SHP77 treated with DMSO at 0.1 percent for 48 hours (cell line): Measurements from ENCODE around the gene MEIOSIN.
A peak's percentile ranks its signal among the peaks of the same experiment; 100 is the strongest.
"Not testable (repeated sequence)": the region's sequence is repeated elsewhere in the genome, so short reads cannot be mapped to it uniquely, and the experiment has no call there.

Experiments used
- DNase-seq: peaks from one replicate; lab custom pipeline; 2025; lab: John Stamatoyannopoulos, UW

Gene MEIOSIN

DNA sequence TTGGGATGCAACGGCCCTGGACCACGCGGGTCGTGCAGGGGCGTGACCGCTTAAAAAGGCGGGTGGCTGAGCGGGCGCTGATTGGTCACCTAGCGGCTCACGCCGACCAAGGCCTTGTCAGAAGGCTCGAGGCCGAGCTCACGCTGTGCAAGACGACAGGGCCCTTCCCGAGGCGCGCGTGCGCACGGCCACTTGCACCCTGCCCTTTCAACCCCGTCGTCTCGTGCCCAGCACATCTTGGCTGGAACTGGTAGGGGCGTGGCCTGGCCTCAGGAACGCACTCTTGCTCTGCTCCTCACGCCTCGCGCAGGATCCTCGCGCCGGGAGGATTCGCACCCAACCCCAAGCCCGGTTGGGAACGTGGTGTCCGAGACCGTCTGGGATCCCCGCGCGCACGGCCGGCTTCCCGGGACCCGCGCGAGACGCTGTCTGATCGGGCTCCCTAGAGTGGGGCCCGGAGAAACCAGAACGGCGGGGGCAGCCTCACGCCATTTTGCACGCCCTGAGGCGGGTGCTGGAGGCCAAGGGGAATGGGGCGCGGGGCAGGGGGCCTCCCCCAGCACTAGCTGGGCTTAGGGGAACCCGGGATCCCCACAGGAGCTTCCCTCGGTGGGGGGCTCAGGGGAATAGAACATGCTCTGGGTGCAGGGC, at the start of gene MEIOSIN:
Gene MEIOSIN (plus strand): TSS at position 280 of the 651 bp plus-strand sequence. CDS start 1,938 bp downstream, outside the sequence.
- DNase-seq: no peak

DNA sequence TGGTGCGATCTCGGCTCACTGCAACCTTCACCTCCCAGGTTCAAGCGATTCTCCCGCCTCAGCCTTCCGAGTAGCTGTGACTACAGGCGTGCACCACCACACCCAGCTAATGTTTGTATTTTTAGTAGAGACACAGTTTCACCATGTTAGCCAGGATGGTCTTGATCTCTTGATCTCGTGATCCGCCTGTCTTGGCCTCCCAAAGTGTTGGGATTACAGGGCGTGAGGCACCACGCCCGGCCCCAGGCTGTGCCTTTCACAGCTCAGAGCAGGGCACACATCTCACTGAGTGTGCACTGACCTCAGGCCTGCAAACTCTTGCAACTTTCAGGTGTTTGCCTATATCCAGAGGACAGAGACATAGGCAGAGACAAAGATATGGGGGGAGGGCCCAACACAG, 48.2 kb upstream of the MEIOSIN start:
- DNase-seq: not testable (repeated sequence)

GRCh38 chr19:45687599-45687998, 45.6 kb upstream of the MEIOSIN start:
- no peak for DNase-seq

- DNase-seq: peak; percentile 91
These were observed 41.6 kb upstream of the MEIOSIN start, which contains the start of gene SNRPD2 for GRCh38 chr19:45691516-45692186. Gene SNRPD2 (minus strand): TSS chr19:45691953. CDS start chr19:45691888, 65 bp downstream.

- DNase-seq: peak; percentile 99
These were observed 40.8 kb upstream of the MEIOSIN start, which contains the start of gene QPCTL for GRCh38 chr19:45692187-45693105. Gene QPCTL (plus strand): TSS chr19:45692666. CDS start chr19:45692704, 38 bp downstream.

DNA sequence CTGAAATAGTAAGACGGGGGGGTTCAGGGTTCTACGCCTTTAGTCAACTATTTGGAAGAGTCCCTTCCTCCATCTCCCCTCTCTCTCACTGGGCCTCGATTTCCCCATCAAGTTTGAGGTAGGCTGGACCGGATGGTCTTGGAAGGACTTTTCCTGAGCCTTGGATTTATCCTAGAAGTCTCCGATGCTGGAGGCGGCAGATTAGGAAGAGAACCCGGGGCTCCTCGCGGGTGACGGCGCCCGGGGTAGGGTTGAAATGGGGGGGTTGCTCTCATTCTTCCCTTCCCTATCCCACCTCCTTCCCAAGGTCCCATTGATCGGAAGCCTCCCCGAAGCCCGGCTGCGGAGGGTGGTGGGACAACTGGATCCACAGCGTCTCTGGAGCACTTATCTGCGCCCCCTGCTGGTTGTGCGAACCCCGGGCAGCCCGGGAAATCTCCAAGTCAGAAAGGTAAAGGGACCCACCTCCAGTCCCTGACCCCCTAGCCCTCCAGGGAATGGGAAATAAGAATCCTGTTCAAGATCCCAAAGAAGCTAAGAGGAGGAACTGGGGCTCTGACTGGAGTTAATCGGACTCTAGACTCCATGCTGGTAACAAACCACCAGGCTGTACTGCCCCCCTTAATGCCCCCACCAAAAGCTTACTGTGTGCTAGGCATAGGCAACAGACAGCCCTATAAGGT, 40.0 kb upstream of the MEIOSIN start:
- no peak for DNase-seq

DNA sequence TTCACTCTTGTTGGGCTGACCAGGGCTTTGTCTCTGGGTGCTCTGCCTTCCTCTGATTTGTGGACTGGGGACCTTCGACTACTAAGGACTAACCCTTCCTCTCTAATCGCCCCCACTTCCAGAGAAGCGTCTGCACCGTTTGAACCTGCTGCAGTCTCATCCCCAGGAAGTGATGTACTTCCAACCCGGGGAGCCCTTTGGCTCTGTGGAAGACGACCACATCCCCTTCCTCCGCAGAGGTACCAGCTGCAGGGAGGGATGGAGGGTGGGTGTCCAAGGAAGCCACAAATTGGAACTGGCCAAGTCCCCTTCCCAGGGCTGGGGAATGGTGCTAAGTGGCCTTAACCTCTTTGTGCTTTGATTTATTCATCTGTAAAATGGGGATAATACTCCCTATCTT, 31.6 kb upstream of the MEIOSIN start:
- no peak for DNase-seq

GRCh38 chr19:45705115-45705514, 28.1 kb upstream of the MEIOSIN start:
- DNase-seq: no peak

DNA sequence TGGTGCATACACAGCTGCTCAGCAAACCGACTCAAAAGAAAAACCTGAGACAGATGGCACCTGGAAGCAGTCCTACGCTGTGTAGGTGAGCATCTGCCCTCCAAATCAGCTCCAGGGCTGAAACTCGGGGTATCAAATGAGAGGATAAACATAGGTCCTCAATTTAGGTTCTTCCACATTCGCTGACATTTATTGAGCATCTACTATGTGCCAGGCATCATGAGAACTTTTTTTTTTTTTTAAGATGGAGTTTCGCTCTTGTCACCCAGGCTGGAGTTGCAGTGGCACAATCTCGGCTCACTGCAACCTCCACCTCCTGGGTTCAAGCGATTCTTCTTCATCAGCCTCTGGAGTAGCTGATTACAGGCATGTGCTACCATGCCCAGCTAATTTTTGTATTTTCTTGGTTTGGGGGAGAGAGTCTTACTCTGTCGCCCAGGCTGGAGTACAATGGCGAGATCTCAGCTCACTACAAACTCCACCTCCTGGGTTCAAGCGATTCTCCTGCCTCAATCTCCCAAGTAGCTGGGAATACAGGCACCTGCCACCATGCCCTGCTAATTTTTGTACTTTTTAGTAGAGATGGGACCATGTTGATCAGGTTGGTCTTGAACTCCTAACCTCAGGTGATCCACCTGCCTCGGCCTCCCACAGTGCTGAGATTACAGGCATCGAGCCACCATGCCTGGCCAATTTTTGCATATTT, 27.4 kb upstream of the MEIOSIN start:
- no peak for DNase-seq

DNA sequence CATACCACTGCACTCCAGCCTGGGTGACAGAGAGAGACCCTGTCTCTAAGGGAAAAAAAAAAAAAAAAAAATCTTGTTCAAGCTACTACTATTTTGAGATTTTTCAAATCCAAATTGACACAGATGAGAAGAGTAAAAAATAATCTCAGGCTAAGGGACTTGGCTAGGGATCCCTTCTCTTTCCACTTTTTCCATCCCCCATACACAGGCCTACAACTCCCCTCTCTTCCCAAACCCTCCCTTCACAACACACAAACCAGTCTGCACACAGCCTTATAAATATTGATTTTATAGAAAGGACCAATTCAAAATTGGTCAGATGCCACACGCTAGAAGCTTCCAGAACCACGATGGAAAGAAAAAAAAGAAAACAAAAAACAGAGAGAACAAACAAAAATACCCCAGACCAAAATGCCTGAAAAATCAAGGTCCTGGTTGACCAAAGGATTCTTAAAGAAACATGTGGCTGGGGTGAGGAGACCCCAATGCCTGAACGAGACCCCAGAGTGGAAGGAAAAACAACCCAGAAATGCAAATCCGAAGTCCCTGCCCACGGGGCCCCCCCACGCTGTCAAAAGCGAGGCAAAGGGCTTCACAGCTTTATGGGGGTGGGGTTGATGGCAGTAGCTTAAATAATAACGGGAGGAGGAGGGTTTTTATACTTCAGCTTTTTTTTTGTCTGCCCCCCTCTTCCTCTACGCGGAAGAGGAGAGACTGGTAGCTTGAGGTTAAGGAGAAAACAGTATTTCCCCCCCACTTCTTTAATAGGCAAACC, 22.7 kb upstream of the MEIOSIN start:
- DNase-seq: no peak

- DNase-seq: no peak
These were observed 21.2 kb upstream of the MEIOSIN start for GRCh38 chr19:45711851-45712698.

- DNase-seq: no peak
These were observed 20.6 kb upstream of the MEIOSIN start for GRCh38 chr19:45712699-45713067.

GRCh38 chr19:45713141-45713540, 20.1 kb upstream of the MEIOSIN start:
- DNase-seq: no peak

DNA sequence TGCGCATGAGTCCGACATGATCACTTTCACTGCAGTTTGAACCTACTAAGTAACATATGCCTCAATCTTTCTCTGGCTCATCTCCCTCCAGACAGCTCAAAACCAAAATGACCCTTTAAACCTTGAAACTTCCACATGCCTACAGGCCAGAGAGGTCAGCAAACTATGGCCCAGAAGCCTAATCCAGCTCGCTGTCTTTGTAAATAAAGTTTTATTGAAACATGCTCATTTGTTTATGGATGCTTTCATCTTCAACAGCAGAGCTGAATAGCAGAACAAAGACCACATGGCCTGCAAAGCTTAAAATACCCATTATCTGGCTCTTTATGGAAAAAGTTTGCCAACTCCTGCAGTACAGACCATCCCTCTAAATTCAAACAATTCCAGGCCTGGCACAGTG, 18.1 kb upstream of the MEIOSIN start:
- DNase-seq: no peak

GRCh38 chr19:45716359-45717130, 16.7 kb upstream of the MEIOSIN start:
- DNase-seq: no peak

DNA sequence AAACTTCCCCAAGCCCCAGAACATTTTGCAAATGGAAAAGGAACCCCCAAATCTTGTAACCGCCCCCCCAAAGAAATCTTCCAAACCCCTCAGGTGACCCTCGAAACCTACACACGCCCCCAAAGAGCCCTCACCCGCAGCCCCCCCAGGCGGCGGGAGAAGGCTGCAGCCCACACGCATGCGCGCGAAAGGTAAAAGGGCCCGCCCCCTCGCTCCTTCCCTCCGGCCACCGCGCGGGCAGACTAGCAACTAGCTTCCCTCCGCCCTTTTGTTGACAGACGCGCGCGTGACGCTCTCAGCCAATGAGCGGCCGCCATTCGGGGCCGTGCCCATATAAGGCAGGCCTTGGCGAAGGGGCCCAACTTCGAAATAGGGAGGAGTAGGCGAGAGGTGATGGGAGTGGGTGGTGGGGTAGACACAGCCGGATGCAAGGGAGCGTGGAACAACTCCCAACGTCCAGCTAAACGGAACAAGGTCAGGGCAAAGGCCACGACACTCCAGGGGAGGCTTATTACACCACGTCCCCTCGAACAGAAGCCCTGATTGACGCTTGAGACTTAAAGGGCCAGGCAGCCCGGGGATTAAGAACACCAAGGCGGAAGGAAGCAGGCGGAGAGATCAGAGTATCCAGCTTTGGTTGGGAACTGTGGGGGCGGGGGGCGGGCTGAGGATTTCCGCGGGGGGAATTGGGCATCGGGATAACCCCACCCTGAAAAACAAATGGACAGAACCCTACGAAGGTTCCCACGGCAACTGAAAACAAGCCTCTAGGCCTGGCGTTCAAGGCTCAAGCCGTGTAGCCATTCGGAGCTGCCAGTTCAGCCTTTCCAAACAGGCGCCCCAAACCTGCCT, 15.9 kb upstream of the MEIOSIN start:
- peak; percentile 94 for DNase-seq

DNA sequence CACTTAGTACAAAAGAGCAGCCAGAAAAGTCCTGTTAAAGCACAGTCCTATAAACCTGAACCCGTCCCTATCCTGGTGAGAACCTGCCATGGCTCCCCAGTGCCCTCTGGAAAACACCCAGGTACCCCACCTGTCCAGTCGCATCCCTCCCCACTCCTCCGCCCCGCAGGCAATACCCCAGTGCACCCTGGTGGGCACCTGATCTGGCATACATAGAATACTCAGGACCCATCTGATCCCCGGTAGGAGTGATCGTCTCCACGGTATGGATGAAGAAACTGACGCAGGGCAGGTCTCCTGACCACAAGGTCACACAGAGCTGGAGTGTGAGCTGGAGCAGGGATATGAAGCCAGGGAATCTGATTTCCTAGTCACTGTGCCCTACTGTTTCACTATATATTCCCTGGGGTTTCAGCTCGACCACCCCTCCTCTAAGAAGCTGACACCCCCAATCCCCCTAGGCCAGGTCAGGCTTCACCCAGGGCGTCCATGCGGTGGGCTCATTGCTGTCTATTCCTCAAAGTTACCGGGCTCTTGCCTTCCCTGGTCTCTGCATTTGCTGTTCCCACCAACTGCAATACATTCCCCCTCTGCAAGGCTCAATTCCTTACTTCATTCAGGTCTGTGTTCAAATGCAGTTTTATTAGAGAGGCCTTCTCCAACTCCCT, 15.1 kb upstream of the MEIOSIN start:
- no peak for DNase-seq
